Measurements from ENCODE around the gene SPATA31D4. TPM values are rescaled to one million over a fixed set of nuclear protein-coding genes. Genes with fewer than 3 reads are reported as not detected.
"Not testable (repeated sequence)": the region's sequence is repeated elsewhere in the genome, so short reads cannot be mapped to it uniquely, and the experiment has no call there.

Gene SPATA31D4
- total RNA-seq, 1 experiment from 2014 or later: not detected

DNA sequence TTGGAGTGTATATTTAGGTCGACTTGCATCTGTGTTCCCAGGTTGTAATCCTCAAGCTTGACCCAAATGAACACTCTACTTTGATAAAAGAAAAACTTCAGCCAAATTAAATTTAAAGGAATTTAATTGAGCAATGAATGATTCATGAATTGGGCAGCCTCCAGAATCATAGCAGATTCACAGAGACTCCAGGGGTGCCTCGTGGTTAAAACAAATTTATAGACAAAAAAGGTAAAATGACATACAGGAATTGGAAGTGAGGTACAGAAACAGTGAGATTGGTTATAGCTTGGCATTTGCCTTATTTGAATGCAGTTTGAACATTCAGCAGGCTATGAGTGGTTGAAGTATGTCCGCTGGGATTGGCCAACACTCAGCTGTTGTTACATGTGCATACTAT lies 21.6 kb upstream of the SPATA31D4 start:
- CTCF ChIA-PET: no interaction called here
- no peak for DNase-seq (ENCODE audit: low spot score)
- POLR2A ChIA-PET (ENCODE audit: low non-redundant PET): no interaction called here

DNA sequence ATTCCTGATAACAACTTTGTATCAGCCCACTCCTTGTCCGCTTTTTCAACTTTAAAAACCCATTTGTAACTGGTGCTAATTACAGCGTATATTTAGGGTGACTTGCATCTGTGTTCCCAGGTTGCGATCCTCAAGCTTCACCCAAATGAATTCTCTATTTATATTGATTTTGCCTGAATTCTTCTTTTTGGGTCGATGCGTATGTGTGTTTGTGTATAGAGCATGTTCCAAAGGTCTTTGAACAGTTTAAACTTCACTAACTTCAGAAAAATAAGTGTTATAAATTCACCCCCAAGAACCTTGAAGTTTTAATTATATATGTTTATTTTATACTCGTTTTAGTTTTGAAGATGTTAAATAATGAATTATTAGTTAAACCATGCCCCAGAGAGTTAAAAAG lies 16.1 kb upstream of the SPATA31D4 start:
- Histone ChIP-seq H3K27ac (ENCODE audit: low read depth, low read length, poor library complexity, severe bottlenecking) (no peak overlapping the region), H3K4me1 (ENCODE audit: insufficient read depth, low read length, poor library complexity, severe bottlenecking) (no peaks in the 10 kb centered on the region), H3K9me3 (ENCODE audit: low read depth, low read length, poor library complexity, severe bottlenecking) (no peaks in the 10 kb centered on the region), H3K4me3 (ENCODE audit: low read depth, low read length, poor library complexity, severe bottlenecking) (no peak overlapping the region), H3K27me3 (replicated peaks; ENCODE audit: insufficient read depth, low read depth, low read length, poor library complexity) (no peaks in the 10 kb centered on the region), H3K36me3 (ENCODE audit: insufficient read depth, low read length, poor library complexity, severe bottlenecking) (no peaks in the 10 kb centered on the region)
- TF ChIP-seq EZH2 (IDR thresholded peaks at IDR 0.05; ENCODE audit: borderline replicate concordance, low read depth, low read length, poor library complexity, severe bottlenecking) (no peak), CTCF (conservative IDR thresholded peaks at IDR 0.05; ENCODE audit: low read depth, low read length) (no peak)
- no TSS peak for BruUV-seq (replicated peaks)
- intact Hi-C loops (cut with micrococcal nuclease; ENCODE audit: unreplicated experiment): no loop called here
- CTCF ChIA-PET: no interaction called here
- DNase-seq (ENCODE audit: low spot score): no peak
- POLR2A ChIA-PET (ENCODE audit: low non-redundant PET): no interaction called here

More for the DNA sequence above, 21.6 kb upstream of the SPATA31D4 start:
- no peaks in the 10 kb centered on the region for H3K36me3 ChIP-seq (ENCODE audit: insufficient read depth, low read length, poor library complexity, severe bottlenecking)
- BruUV-seq (replicated peaks): no TSS peak
- TF ChIP-seq CTCF (conservative IDR thresholded peaks at IDR 0.05; ENCODE audit: low read depth, low read length): no peak
- no peak for TF ChIP-seq EZH2 (IDR thresholded peaks at IDR 0.05; ENCODE audit: borderline replicate concordance, low read depth, low read length, poor library complexity, severe bottlenecking)
- no peak overlapping the region for H3K4me3 ChIP-seq (ENCODE audit: low read depth, low read length, poor library complexity, severe bottlenecking)
- intact Hi-C loops (cut with micrococcal nuclease; ENCODE audit: unreplicated experiment): no loop called here
- no peaks in the 10 kb centered on the region for H3K27me3 ChIP-seq (replicated peaks; ENCODE audit: insufficient read depth, low read depth, low read length, poor library complexity)
- no peaks in the 10 kb centered on the region for H3K9me3 ChIP-seq (ENCODE audit: low read depth, low read length, poor library complexity, severe bottlenecking)
- no peak overlapping the region for H3K27ac ChIP-seq (ENCODE audit: low read depth, low read length, poor library complexity, severe bottlenecking)
- no peaks in the 10 kb centered on the region for H3K4me1 ChIP-seq (ENCODE audit: insufficient read depth, low read length, poor library complexity, severe bottlenecking)

GRCh38 chr9:81915801-81916505 lies 12.3 kb upstream of the SPATA31D4 start:
- H3K4me3 ChIP-seq (ENCODE audit: low read depth, low read length, poor library complexity, severe bottlenecking): no peak overlapping the region
- BruUV-seq (replicated peaks): no TSS peak
- no peak overlapping the region for H3K27ac ChIP-seq (ENCODE audit: low read depth, low read length, poor library complexity, severe bottlenecking)
- TF ChIP-seq CTCF (conservative IDR thresholded peaks at IDR 0.05; ENCODE audit: low read depth, low read length): no peak
- TF ChIP-seq EZH2 (IDR thresholded peaks at IDR 0.05; ENCODE audit: borderline replicate concordance, low read depth, low read length, poor library complexity, severe bottlenecking): no peak
- POLR2A ChIA-PET (ENCODE audit: low non-redundant PET): no interaction called here
- DNase-seq (ENCODE audit: low spot score): no peak
- H3K27me3 ChIP-seq (replicated peaks; ENCODE audit: insufficient read depth, low read depth, low read length, poor library complexity): no peaks in the 10 kb centered on the region
- intact Hi-C loops (cut with micrococcal nuclease; ENCODE audit: unreplicated experiment): no loop called here
- CTCF ChIA-PET: no interaction called here
- no peaks in the 10 kb centered on the region for H3K4me1 ChIP-seq (ENCODE audit: insufficient read depth, low read length, poor library complexity, severe bottlenecking)
- no peaks in the 10 kb centered on the region for H3K9me3 ChIP-seq (ENCODE audit: low read depth, low read length, poor library complexity, severe bottlenecking)
- no peaks in the 10 kb centered on the region for H3K36me3 ChIP-seq (ENCODE audit: insufficient read depth, low read length, poor library complexity, severe bottlenecking)

GRCh38 chr9:81918507-81918906 lies 9.7 kb upstream of the SPATA31D4 start:
- POLR2A ChIA-PET (ENCODE audit: low non-redundant PET); H3K9me3 ChIP-seq (ENCODE audit: low read depth, low read length, poor library complexity, severe bottlenecking); H3K4me3 ChIP-seq (ENCODE audit: low read depth, low read length, poor library complexity, severe bottlenecking); H3K4me1 ChIP-seq (ENCODE audit: insufficient read depth, low read length, poor library complexity, severe bottlenecking); H3K36me3 ChIP-seq (ENCODE audit: insufficient read depth, low read length, poor library complexity, severe bottlenecking); H3K27me3 ChIP-seq (replicated peaks; ENCODE audit: insufficient read depth, low read depth, low read length, poor library complexity); CTCF ChIA-PET; BruUV-seq (replicated peaks); H3K27ac ChIP-seq (ENCODE audit: low read depth, low read length, poor library complexity, severe bottlenecking); DNase-seq (ENCODE audit: low spot score); intact Hi-C loops (cut with micrococcal nuclease; ENCODE audit: unreplicated experiment): not testable (repeated sequence)

- H3K4me3 ChIP-seq (ENCODE audit: low read depth, low read length, poor library complexity, severe bottlenecking); DNase-seq (ENCODE audit: low spot score); H3K4me1 ChIP-seq (ENCODE audit: insufficient read depth, low read length, poor library complexity, severe bottlenecking); intact Hi-C loops (cut with micrococcal nuclease; ENCODE audit: unreplicated experiment); H3K9me3 ChIP-seq (ENCODE audit: low read depth, low read length, poor library complexity, severe bottlenecking); BruUV-seq (replicated peaks); H3K27ac ChIP-seq (ENCODE audit: low read depth, low read length, poor library complexity, severe bottlenecking); H3K36me3 ChIP-seq (ENCODE audit: insufficient read depth, low read length, poor library complexity, severe bottlenecking); H3K27me3 ChIP-seq (replicated peaks; ENCODE audit: insufficient read depth, low read depth, low read length, poor library complexity); CTCF ChIA-PET; POLR2A ChIA-PET (ENCODE audit: low non-redundant PET): not testable (repeated sequence)
These were observed 1.9 kb downstream of the SPATA31D4 start for GRCh38 chr9:81930147-81930546.

Data from A673 (cell line).